ENCODE data around the gene RASGEF1C.
"Not testable (repeated sequence)": the region's sequence is repeated elsewhere in the genome, so short reads cannot be mapped to it uniquely, and the experiment has no call there.

RASGEF1C gene

DNA sequence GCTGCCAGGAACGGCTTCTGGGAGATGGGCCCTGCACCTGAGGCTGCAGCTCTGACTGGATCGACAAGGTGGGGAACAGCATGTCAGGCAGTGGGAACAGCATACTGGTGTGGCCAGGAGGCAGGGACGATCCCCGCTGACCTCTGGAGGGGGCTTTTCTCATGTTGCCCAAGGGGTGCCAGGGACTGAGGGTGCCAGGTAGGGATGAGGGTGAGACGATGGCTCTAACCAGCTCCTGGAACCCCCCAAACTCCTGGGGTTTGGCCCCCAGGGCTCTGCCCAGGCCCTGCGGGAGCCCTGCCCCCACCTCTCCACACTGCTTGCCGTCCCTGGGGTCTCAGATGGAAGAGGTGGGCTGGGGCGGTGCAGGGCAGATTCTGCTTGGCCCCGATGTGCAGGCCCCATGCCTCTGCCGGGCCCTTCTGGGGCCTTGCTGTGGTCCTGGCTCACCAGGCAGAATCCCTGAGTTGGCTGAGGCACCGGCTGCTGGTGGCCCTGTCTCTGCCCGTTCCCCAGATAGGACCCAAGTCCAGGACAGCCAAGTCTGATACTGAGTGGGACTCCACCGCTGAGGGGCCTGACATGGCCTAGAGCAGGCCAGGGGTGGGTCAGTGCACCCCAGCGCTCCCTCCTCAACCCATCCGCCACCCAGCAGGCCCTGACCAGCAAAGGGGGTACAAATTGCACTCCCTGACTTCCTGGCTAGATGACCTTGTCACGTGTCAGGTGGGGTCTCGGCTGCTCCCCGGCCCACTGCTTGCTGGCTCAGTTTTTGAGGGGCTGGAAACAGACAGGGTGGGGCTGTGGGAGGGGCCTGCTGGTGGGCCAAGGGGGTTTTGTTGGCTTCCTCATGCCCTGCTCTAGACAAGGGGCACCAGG, 109.0 kb downstream of the RASGEF1C start:
- DNase-seq (ENCODE audit: low read depth in 2 of 2): no peak

GRCh38 chr5:180098991-180099732, 109.8 kb downstream of the RASGEF1C start:
- DNase-seq (ENCODE audit: low read depth in 2 of 2): no peak

DNA sequence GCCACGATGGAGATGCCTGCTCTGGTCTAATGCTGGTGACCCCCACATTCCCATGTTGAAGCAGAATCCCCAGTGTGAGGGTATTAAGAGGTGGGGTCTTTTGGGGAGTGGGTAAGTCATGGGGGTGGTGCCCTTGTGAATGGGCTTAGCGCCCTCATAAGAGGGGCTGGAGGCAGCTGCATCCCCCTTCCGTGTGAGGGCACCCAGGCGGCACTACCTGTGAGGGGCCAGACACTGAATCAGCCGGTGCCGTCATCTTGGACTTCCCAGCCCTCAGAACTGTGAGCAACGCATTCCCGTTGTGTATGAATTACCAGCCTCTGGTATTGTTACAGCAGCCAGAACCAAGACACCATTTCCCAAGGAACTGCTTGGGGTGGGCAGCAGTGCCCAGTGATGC, 110.5 kb downstream of the RASGEF1C start:
- DNase-seq (ENCODE audit: low read depth in 2 of 2): no peak

DNA sequence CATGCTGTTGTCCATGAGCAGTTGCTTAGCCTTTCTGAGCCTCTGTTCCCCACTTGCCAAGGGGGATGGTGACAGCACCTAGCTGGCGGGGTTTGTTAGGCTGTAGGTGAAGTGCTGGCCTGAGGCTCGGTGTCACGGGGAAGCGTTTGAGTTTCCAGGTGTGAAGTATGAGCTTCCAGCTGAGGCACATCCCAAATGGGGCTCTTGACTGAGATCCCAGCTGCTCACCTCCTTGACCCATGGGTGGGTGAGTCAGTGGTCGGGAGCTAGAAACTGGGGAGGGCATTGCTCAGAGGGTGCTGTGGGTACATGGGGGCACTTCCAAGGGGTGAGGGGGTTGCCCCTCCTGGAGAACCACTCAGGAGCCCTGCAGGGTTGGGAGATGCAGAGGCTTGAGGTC, 111.1 kb downstream of the RASGEF1C start:
- DNase-seq (ENCODE audit: low read depth in 2 of 2): no peak

GRCh38 chr5:180097163-180097894, 111.7 kb downstream of the RASGEF1C start:
- DNase-seq (ENCODE audit: low read depth in 2 of 2): no peak

DNA sequence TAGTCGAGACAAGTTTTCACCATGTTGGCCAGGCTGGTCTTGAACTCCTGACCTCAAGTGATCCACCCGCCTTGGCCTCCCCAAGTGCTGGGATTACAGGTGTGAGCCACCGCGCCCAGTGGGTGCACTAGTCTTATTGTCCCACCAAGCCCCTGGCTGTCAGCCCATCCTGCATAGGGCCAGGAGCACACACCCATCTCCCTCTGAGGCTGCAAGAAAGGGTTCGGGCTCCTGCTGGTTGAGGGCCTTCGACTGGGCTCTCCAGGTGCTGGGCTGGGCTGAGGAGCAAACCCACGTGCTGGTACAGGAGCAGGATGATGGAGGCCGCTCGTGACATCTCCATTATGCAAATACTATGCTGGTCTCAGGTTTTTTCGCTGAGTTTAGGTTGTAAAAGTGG, 112.4 kb downstream of the RASGEF1C start:
- no peak for DNase-seq (ENCODE audit: low read depth in 2 of 2)

DNA sequence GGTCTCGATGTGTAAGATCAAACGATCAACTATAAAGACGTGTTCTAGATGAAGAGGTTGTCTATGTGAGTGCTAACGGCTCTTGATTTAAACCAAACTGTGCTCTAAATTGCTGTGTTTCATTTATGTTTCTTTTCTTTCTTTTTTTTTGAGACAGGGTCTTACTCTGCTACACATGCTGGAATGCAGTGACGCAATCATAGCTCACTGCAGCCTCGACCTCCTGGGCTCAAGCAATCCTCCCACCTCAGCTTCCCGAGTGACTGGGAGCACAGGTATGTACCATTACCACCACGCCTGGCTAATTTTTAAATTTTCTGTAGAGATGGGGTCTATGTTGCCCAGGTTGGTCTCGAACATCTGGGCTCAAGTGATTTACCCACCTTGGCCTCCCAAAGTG, 113.5 kb downstream of the RASGEF1C start:
- no peak for DNase-seq (ENCODE audit: low read depth in 2 of 2)

GRCh38 chr5:180093651-180094382, 115.2 kb downstream of the RASGEF1C start:
- no peak for DNase-seq (ENCODE audit: low read depth in 2 of 2)

DNA sequence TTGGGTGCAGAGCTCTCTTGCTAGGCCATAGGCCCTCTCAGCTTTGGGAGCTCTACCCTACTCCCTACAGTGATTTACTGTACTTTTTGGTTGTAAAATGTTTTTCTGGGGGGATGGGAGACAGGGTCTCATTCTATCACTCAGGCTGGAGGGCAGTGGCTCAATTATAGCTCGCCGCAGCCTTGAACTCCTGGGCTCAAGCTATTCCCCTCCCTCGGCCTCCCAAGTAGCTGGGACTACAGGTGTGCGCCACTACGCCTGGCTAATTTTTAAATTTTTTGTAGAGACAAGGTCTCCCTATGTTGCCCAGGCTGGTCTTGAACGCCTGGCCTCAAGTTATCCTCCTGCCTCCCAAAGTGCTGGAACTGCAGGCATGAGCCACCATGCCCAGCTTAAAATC, 115.8 kb downstream of the RASGEF1C start:
- no peak for DNase-seq (ENCODE audit: low read depth in 2 of 2)

DNA sequence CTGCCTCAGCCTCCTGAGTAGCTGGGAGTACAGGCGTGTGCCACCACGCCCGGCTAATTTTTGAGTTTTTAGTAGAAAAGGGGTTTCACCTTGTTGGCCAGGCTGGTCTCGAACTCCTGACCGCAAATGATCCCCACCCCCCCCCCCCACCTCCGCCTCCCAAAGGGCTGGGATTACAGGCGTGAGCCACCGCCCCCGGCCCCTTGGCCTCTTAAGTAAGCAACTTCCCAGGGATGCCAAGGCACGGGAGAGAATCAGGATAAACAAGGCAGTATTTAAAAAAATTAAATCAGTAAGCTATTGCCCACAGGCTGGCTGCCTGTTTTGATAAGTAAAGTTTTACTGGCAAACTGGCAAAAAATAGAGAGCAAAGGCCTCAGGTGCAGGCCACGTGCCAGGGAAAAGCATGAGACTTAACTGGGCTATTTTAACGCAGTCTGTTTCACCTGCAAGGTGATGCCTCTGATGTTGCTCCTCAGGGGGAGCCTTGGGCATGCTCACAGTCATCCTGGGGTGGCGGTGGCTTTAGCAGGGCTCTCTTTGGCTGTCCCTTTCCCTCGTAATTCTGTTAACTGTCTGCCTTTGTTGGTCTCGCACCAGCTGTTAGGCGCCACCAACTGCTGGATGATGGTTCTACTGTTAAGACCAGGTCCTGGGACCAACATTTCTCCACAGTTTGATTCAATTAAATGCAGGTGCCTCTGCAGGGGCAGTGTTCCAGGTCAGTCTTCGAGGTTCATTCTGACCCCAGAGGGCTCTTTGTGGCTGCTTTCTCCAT, 118.1 kb downstream of the RASGEF1C start:
- no peak for DNase-seq (ENCODE audit: low read depth in 2 of 2)

DNA sequence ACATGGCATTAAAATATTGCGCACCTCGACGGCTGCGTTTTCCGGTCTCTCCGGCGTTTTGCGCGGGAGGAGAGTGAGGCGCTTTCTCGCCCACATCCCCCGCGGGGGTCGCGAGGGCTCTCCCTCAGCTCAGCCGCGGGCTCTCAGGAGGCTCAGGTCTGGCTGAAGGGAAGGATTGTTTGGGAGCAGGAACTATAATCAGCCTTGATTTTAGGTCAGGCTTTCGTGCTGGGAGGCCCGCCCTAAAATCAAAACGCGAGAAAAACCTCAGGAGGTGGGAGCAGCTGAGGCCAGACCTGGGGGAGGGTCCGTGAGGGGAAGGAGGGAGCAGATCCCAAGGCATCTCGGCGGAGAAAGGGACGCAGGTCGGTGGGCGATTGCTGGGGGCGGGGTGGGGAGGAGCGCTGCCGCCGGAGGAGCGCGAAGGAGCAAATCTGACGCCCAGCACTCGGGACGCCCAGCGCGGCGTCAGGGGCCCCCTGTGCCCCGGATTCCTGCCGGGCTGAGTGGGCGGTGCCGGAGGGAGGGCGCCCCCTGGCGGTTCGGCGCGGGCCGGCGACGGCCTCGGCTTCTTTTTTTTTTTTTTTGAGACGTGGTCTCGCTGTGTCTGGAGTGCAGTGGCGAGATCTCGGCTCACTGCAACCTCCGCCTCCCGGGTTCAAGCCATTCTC, 118.8 kb downstream of the RASGEF1C start:
- peak; percentile 64 for DNase-seq (ENCODE audit: low read depth in 2 of 2)

GRCh38 chr5:180089628-180090027, 119.4 kb downstream of the RASGEF1C start:
- DNase-seq (ENCODE audit: low read depth in 2 of 2): not testable (repeated sequence)

DNA sequence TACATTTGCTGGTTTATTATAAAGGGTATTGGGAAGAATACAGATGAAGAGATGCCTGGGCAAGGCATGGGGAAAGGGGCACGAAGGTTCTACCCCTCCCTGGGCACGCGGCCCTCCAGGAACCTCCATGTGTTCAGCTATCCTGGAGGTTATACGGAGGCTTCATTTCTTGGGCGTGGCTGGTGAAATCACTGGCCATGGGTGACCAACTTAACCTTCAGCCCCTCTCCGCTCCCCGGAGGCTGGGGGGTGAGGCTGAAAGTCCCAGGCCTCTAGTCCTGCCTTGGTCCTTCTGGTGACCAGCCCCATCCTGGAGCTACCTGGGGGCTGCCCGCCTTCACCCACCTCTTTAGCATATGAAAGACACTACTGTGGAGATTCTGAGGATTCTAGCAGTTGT, 120.5 kb downstream of the RASGEF1C start:
- DNase-seq (ENCODE audit: low read depth in 2 of 2): no peak

DNA sequence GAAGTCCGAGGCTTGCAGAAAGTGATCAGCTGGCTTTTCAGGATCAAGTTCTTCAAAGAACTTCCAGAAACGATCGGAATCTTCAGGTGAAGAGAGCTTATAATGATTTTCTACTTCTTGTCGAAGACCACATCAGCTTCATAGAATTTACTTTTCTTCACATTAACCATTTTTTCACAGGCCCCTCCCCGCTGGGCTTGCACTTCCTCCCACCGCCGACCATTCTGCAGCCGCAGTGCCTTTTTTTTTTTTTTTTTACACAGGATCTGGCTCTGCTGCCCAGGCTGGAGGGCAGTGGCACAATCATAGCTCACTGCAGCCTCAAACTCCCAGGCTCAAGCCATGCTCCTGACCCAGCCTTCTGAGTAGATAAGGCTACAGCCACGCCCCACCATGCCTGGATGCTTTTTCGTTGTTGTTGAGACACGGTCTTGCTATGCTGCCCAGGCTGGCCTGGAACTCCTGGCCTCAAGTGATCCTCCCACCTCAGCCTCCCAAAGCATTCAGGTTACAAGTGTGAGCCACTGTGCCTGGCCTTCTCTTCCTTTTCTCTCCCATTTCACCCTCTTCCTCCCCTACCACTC, 122.1 kb downstream of the RASGEF1C start:
- DNase-seq (ENCODE audit: low read depth in 2 of 2): no peak

- no peak for DNase-seq (ENCODE audit: low read depth in 2 of 2)
These were observed 123.2 kb downstream of the RASGEF1C start for GRCh38 chr5:180085837-180086236.

GRCh38 chr5:180084638-180085561, 124.1 kb downstream of the RASGEF1C start:
- DNase-seq (ENCODE audit: low read depth in 2 of 2): no peak

- no peak for DNase-seq (ENCODE audit: low read depth in 2 of 2)
These were observed 125.4 kb downstream of the RASGEF1C start for GRCh38 chr5:180083529-180084060.

DNA sequence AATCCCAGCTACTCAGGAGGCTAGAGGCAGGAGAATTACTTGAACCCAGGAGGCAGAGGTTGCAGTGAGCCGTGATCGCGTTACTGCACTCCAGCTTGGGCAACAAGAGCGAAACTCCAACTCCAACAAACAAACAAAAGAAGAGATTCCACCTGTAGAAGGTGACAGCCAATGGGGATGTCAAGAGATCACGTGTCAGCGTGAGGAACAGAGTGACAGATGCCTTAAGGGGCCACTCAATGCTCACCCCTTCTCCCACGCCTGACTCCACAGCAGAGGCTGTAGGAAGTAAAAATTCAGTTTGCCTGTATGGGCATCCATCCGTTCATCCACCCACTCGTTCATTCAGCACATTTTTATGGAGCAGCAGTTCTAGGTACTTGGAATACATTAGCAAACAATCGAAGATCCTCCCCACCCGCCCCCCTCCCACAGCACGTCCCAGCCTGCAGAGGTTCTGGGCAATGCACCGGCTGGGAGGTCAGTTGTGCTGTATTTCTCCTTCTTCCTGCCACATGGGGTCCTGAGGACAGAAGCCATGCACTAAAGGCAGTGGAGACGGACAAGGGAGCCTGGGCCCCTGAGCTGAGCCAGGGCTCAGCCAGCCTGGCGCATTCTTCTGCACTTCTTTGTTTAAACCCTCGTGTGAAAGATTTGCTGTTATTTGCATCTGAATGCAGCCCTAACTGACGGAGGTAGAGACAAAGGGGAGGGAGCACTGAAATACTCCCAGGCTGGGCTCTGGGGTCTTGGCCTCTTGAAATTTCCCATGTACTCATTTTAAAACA, 126.2 kb downstream of the RASGEF1C start:
- no peak for DNase-seq (ENCODE audit: low read depth in 2 of 2)
